H9 (cell line): ENCODE results near the gene CTDSPL2. TPM values are rescaled to one million over a fixed set of nuclear protein-coding genes. Genes with fewer than 3 reads are reported as not detected.

Experiments used
- DNase-seq: peaks from one replicate; pipeline ENCODE4 v3.0.0-alpha.2; 2017
- H2AFZ ChIP-seq: one replicate; pipeline ENCODE4 v1.6.1; 2013; ENCODE audit warnings: mild to moderate bottlenecking, low read length, control low read depth, moderate library complexity
- H2AK5ac ChIP-seq: 2 replicates; pipeline ENCODE4 v1.6.1; 2013; ENCODE audit warnings: low read length, control low read depth, mixed read lengths; ENCODE audit not compliant: insufficient read length
- H2BK120ac ChIP-seq: one replicate; pipeline ENCODE4 v1.6.1; 2013; ENCODE audit warnings: low read depth, mild to moderate bottlenecking, low read length, control low read depth, inconsistent platforms; ENCODE audit not compliant: poor library complexity, severe bottlenecking
- H2BK12ac ChIP-seq: 2 replicates; pipeline ENCODE4 v1.6.1; 2013; ENCODE audit warnings: low read length, control low read depth, mixed read lengths, low read depth; ENCODE audit not compliant: insufficient read length
- H2BK15ac ChIP-seq: 2 replicates; pipeline ENCODE4 v1.6.1; 2013; ENCODE audit warnings: low read depth, low read length, control low read depth
- H2BK20ac ChIP-seq: one replicate; pipeline ENCODE4 v1.6.1; 2013; ENCODE audit warnings: low read depth, mild to moderate bottlenecking, low read length, control low read depth, inconsistent platforms; ENCODE audit not compliant: poor library complexity, severe bottlenecking
- H2BK5ac ChIP-seq: 2 replicates; pipeline ENCODE4 v1.6.1; 2013; ENCODE audit warnings: low read length, control low read depth, mixed read lengths; ENCODE audit not compliant: insufficient read length
- H3K14ac ChIP-seq: 2 replicates; pipeline ENCODE4 v1.6.1; 2013; ENCODE audit warnings: low read length, control low read depth; ENCODE audit not compliant: insufficient read depth
- H3K18ac ChIP-seq: 2 replicates; pipeline ENCODE4 v1.6.1; 2013; ENCODE audit warnings: low read depth, mild to moderate bottlenecking, mixed read lengths, low read length, control low read depth; ENCODE audit not compliant: insufficient read length
- H3K23ac ChIP-seq: 2 replicates; pipeline ENCODE4 v1.6.1; 2013; ENCODE audit warnings: low read length, control low read depth, mixed read lengths, low read depth; ENCODE audit not compliant: insufficient read length
- H3K23me2 ChIP-seq: 2 replicates; pipeline ENCODE4 v1.6.1; 2013; ENCODE audit warnings: low read depth, mild to moderate bottlenecking, mixed read lengths, low read length, control low read depth; ENCODE audit not compliant: insufficient read length, poor library complexity, severe bottlenecking
- H3K27ac ChIP-seq: 2 replicates; pipeline ENCODE4 v1.5.1; 2013; ENCODE audit warnings: low read length, control low read depth, mixed read lengths, low read depth; ENCODE audit not compliant: insufficient read length
- H3K27me3 ChIP-seq: 2 replicates; pipeline ENCODE4 v1.6.1; 2013; ENCODE audit warnings: low read length, control low read depth, inconsistent platforms; ENCODE audit not compliant: insufficient read depth
- H3K4ac ChIP-seq: 2 replicates; pipeline ENCODE4 v1.6.1; 2013; ENCODE audit warnings: low read depth, mild to moderate bottlenecking, control low read depth, inconsistent platforms, low read length, moderate library complexity
- H3K4me1 ChIP-seq: 2 replicates; pipeline ENCODE4 v1.6.1; 2013; ENCODE audit warnings: low read length, control low read depth, inconsistent platforms; ENCODE audit not compliant: insufficient read depth
- H3K4me2 ChIP-seq: 2 replicates; pipeline ENCODE4 v1.6.1; 2013; ENCODE audit warnings: low read length, control low read depth, mixed read lengths; ENCODE audit not compliant: insufficient read length, insufficient read depth
- H3K56ac ChIP-seq: 2 replicates; pipeline ENCODE4 v1.6.1; 2013; ENCODE audit warnings: low read depth, mild to moderate bottlenecking, mixed read lengths, low read length, control low read depth; ENCODE audit not compliant: insufficient read length
- H3K79me1 ChIP-seq: 2 replicates; pipeline ENCODE4 v1.6.1; 2013; ENCODE audit warnings: low read depth, mild to moderate bottlenecking, moderate library complexity, low read length, control low read depth, inconsistent platforms; ENCODE audit not compliant: insufficient read depth, poor library complexity, severe bottlenecking
- H3K79me2 ChIP-seq: 2 replicates; pipeline ENCODE4 v1.6.1; 2013; ENCODE audit warnings: low read length, control low read depth, inconsistent platforms; ENCODE audit not compliant: insufficient read depth
- H3K9ac ChIP-seq: 2 replicates; pipeline ENCODE4 v1.6.1; 2013; ENCODE audit warnings: low read length, control low read depth, mixed read lengths; ENCODE audit not compliant: insufficient read length; ENCODE audit errors: extremely low read depth
- H3K9me3 ChIP-seq: one replicate; pipeline ENCODE4 v1.6.1; 2013; ENCODE audit warnings: low read depth, low read length, inconsistent platforms; ENCODE audit not compliant: control insufficient read depth
- H3T11ph ChIP-seq: one replicate; pipeline ENCODE4 v1.6.1; 2013; ENCODE audit warnings: mild to moderate bottlenecking, low read length, control low read depth, inconsistent platforms
- H4K20me1 ChIP-seq: one replicate; pipeline ENCODE4 v1.6.1; 2013; ENCODE audit not compliant: control insufficient read depth, insufficient read length, insufficient read depth
- H4K5ac ChIP-seq: 2 replicates; pipeline ENCODE4 v1.6.1; 2013; ENCODE audit warnings: low read depth, mild to moderate bottlenecking, mixed read lengths, low read length, control low read depth; ENCODE audit not compliant: insufficient read length
- H4K8ac ChIP-seq: replicated peaks from 2 replicates; pipeline ENCODE4 v1.6.1; 2013; ENCODE audit warnings: low read length, control low read depth, mixed read lengths, low read depth; ENCODE audit not compliant: insufficient read length
- H4K91ac ChIP-seq: 2 replicates; pipeline ENCODE4 v1.6.1; 2013; ENCODE audit warnings: low read depth, mild to moderate bottlenecking, moderate library complexity, mixed read lengths, low read length, control low read depth; ENCODE audit not compliant: insufficient read length
- H3K27ac Mint-ChIP-seq, 3 experiments: 2 replicates in 2 of 3; 3 replicates in 1 of 3; pipeline ENCODE4 v1.8.0; 2020 to 2021; ENCODE audit warnings: mixed read lengths in 3 of 3, mild to moderate bottlenecking in 1 of 3, moderate library complexity in 1 of 3
- H3K27me3 Mint-ChIP-seq: 2 replicates; pipeline ENCODE4 v1.8.0; 2021; ENCODE audit warnings: low read depth, mild to moderate bottlenecking, moderate library complexity, mixed read lengths
- H3K36me3 Mint-ChIP-seq, 3 experiments: 2 replicates in 2 of 3; 3 replicates in 1 of 3; pipeline ENCODE4 v1.8.0; 2020 to 2021; ENCODE audit warnings: low read depth in 3 of 3, mixed read lengths in 3 of 3; ENCODE audit not compliant: insufficient read depth in 1 of 3
- H3K4me1 Mint-ChIP-seq, 2 experiments: 2 replicates each; pipeline ENCODE4 v1.8.0; 2020; ENCODE audit warnings: mixed read lengths in 2 of 2
- H3K4me3 Mint-ChIP-seq, 2 experiments: 2 replicates in 1 of 2; 3 replicates in 1 of 2; pipeline ENCODE4 v1.8.0; 2020 to 2021; ENCODE audit warnings: mild to moderate bottlenecking in 2 of 2, mixed read lengths in 2 of 2, moderate library complexity in 1 of 2
- H3K9me3 Mint-ChIP-seq, 2 experiments: 2 replicates in 1 of 2; 3 replicates in 1 of 2; pipeline ENCODE4 v1.8.0; 2020; ENCODE audit warnings: mild to moderate bottlenecking in 2 of 2, mixed read lengths in 2 of 2, moderate library complexity in 1 of 2
- CTCF ChIP-seq: fragments of 200-600 bp; sonication (generic); conservative IDR thresholded peaks from 3 replicates; pipeline ENCODE4 v1.8.0; 2021; ENCODE audit warnings: antibody characterized with exemption, mild to moderate bottlenecking
- total RNA-seq: library from RNA; stranded (reverse); gene quantifications from 2 replicates; pipeline ENCODE4 v1.2.1, GENCODE V29; 2021

Gene CTDSPL2
- total RNA-seq, 1 experiment from 2014 or later, result 78.8 TPM

- Histone ChIP-seq H4K8ac (no peak overlapping the region), H3K18ac (no peak overlapping the region), H3K4me1 (no peaks in the 10 kb centered on the region), H3K79me2 (no peaks in the 10 kb centered on the region), H2BK120ac (no peak overlapping the region), H2BK5ac (no peak overlapping the region), H2BK20ac (no peak overlapping the region), H2AK5ac (no peak overlapping the region), H3T11ph (no peak overlapping the region), H3K9ac (no peak overlapping the region), H3K79me1 (no peaks in the 10 kb centered on the region), H2AFZ (no peak overlapping the region), H3K23me2 (no peaks in the 10 kb centered on the region), H3K27ac (no peak overlapping the region), H3K4ac (no peak overlapping the region), H2BK15ac (no peak overlapping the region), H4K5ac (no peak overlapping the region), H3K4me2 (no peak overlapping the region), H3K27me3 (no peaks in the 10 kb centered on the region), H3K23ac (no peak overlapping the region), H3K9me3 (no peaks in the 10 kb centered on the region), H4K91ac (no peak overlapping the region), H4K20me1 (no peaks in the 10 kb centered on the region), H3K14ac (no peak overlapping the region), H2BK12ac (no peak overlapping the region), H3K56ac (no peak overlapping the region)
- Mint-ChIP-seq H3K4me1 (no peaks in the 10 kb centered on the region), H3K4me3 (no peak overlapping the region), H3K36me3 (peaks cover 0 to 12% (median 12%) of the 10 kb centered on the region in 3 experiments; a peak in 6 of 7 replicates), H3K9me3 (no peaks in the 10 kb centered on the region), H3K27ac (no peak overlapping the region), H3K27me3 (no peaks in the 10 kb centered on the region)
- TF ChIP-seq CTCF, result no peak
- DNase-seq, result no peak
These were observed 46.2 kb upstream of the CTDSPL2 start for GRCh38 chr15:44381236-44381635.
